Occipital lobe (tissue), 2 donors: ENCODE measurements around the gene DLL4. TPM values are rescaled to one million over a fixed set of nuclear protein-coding genes. Genes with fewer than 3 reads are reported as not detected.
"Not testable (repeated sequence)": the region's sequence is repeated elsewhere in the genome, so short reads cannot be mapped to it uniquely, and the experiment has no call there.

ENCODE experiments used
- DNase-seq: peaks from one replicate; lab custom pipeline; 2025; lab: John Stamatoyannopoulos, UW
- total RNA-seq: library from RNA; depleted of rRNA; stranded (reverse); fragments of >200 nt; gene quantifications from one replicate; pipeline ENCODE4 v1.2.3, GENCODE V29; 2014

The DLL4 gene
- total RNA-seq, 1 donor from 2014 or later, result 4.8 TPM

- DNase-seq, result peak; percentile 56
Measured at GRCh38 chr15:40941528-40942336, 12.6 kb downstream of the DLL4 start.

- DNase-seq, result no peak
Measured at GRCh38 chr15:40942337-40942854, 13.3 kb downstream of the DLL4 start.

- DNase-seq, result no peak
Measured at GRCh38 chr15:40942878-40943277, 13.7 kb downstream of the DLL4 start.

GRCh38 chr15:40943764-40944365, 14.7 kb downstream of the DLL4 start:
- no peak for DNase-seq

GRCh38 chr15:40944510-40945296, 15.6 kb downstream of the DLL4 start:
- no peak for DNase-seq

GRCh38 chr15:40948706-40949473, 19.8 kb downstream of the DLL4 start:
- DNase-seq, result no peak

GRCh38 chr15:40949756-40950207, 20.6 kb downstream of the DLL4 start:
- no peak for DNase-seq

GRCh38 chr15:40951764-40952163, 22.6 kb downstream of the DLL4 start:
- DNase-seq, result no peak

GRCh38 chr15:40952301-40952900, 23.3 kb downstream of the DLL4 start:
- DNase-seq, result no peak

- peak; percentile 93 for DNase-seq
Measured at GRCh38 chr15:40952901-40953712, 24.0 kb downstream of the DLL4 start, which contains the start of gene CHAC1. Gene CHAC1, plus strand, starts transcription at chr15:40953471. Its CDS starts 113 bp downstream, at chr15:40953584.

GRCh38 chr15:40953713-40954074, 24.6 kb downstream of the DLL4 start:
- no peak for DNase-seq

GRCh38 chr15:40954158-40954848, 25.2 kb downstream of the DLL4 start:
- not testable (repeated sequence) for DNase-seq

- no peak for DNase-seq
Measured at GRCh38 chr15:40955141-40955903, 26.2 kb downstream of the DLL4 start.

GRCh38 chr15:40955930-40956540, 26.9 kb downstream of the DLL4 start:
- no peak for DNase-seq

GRCh38 chr15:40956541-40956982, 27.4 kb downstream of the DLL4 start:
- no peak for DNase-seq

GRCh38 chr15:40957041-40957555, 28.0 kb downstream of the DLL4 start:
- DNase-seq, result no peak

- DNase-seq, result no peak
Measured at GRCh38 chr15:40957581-40958051, 28.5 kb downstream of the DLL4 start.
